Measurements from ENCODE around the gene PARD3.
"Not testable (repeated sequence)": the region's sequence is repeated elsewhere in the genome, so short reads cannot be mapped to it uniquely, and the experiment has no call there.

The PARD3 gene

GRCh38 chr10:34715511-34716187 lies 99.4 kb downstream of the PARD3 start:
- no peak for DNase-seq (ENCODE audit: low read depth, low spot score)

GRCh38 chr10:34713875-34714274 lies 101.2 kb downstream of the PARD3 start:
- no peak for DNase-seq (ENCODE audit: low read depth, low spot score)

GRCh38 chr10:34711500-34711899 lies 103.6 kb downstream of the PARD3 start:
- no peak for DNase-seq (ENCODE audit: low read depth, low spot score)

- DNase-seq (ENCODE audit: low read depth, low spot score) = no peak
Measured at GRCh38 chr10:34710391-34710751, 104.7 kb downstream of the PARD3 start.

- no peak for DNase-seq (ENCODE audit: low read depth, low spot score)
Measured at GRCh38 chr10:34709637-34710390, 105.3 kb downstream of the PARD3 start.

GRCh38 chr10:34707656-34708055 lies 107.4 kb downstream of the PARD3 start:
- DNase-seq (ENCODE audit: low read depth, low spot score) = peak; percentile 77

GRCh38 chr10:34706992-34707391 lies 108.1 kb downstream of the PARD3 start:
- not testable (repeated sequence) for DNase-seq (ENCODE audit: low read depth, low spot score)

GRCh38 chr10:34706147-34706546 lies 108.9 kb downstream of the PARD3 start:
- no peak for DNase-seq (ENCODE audit: low read depth, low spot score)

GRCh38 chr10:34705563-34705962 lies 109.5 kb downstream of the PARD3 start:
- DNase-seq (ENCODE audit: low read depth, low spot score) = no peak

- no peak for DNase-seq (ENCODE audit: low read depth, low spot score)
Measured at GRCh38 chr10:34704526-34705184, 110.4 kb downstream of the PARD3 start.

GRCh38 chr10:34702982-34703381 lies 112.1 kb downstream of the PARD3 start:
- no peak for DNase-seq (ENCODE audit: low read depth, low spot score)

GRCh38 chr10:34702093-34702937 lies 112.8 kb downstream of the PARD3 start:
- no peak for DNase-seq (ENCODE audit: low read depth, low spot score)

- DNase-seq (ENCODE audit: low read depth, low spot score) = no peak
Measured at GRCh38 chr10:34701194-34701593, 113.9 kb downstream of the PARD3 start.

GRCh38 chr10:34700752-34701151 lies 114.3 kb downstream of the PARD3 start:
- DNase-seq (ENCODE audit: low read depth, low spot score) = not testable (repeated sequence)

- DNase-seq (ENCODE audit: low read depth, low spot score) = no peak
Measured at GRCh38 chr10:34699904-34700517, 115.1 kb downstream of the PARD3 start.

- peak; percentile 67 for DNase-seq (ENCODE audit: low read depth, low spot score)
Measured at GRCh38 chr10:34698979-34699378, 116.1 kb downstream of the PARD3 start.

- no peak for DNase-seq (ENCODE audit: low read depth, low spot score)
Measured at GRCh38 chr10:34698248-34698831, 116.8 kb downstream of the PARD3 start.

- DNase-seq (ENCODE audit: low read depth, low spot score) = no peak
Measured at GRCh38 chr10:34697351-34698247, 117.5 kb downstream of the PARD3 start.

- DNase-seq (ENCODE audit: low read depth, low spot score) = no peak
Measured at GRCh38 chr10:34696423-34696822, 118.7 kb downstream of the PARD3 start.
